HepG2 (cell line): ENCODE data around the gene MAP1LC3A. TPM values are rescaled to one million over a fixed set of nuclear protein-coding genes. Genes with fewer than 3 reads are reported as not detected.

Experiments
- CHCHD3 ChIP-seq: sonication (generic); formaldehyde crosslinking; IDR thresholded peaks from 2 replicates; pipeline ENCODE4 v1.8.0; 2022; ENCODE audit warnings: mild to moderate bottlenecking, missing genetic modification reagents, moderate library complexity
- EHMT2 ChIP-seq: fragments of 200-600 bp; sonication (generic); IDR thresholded peaks from 2 replicates; pipeline ENCODE4 v1.7.0; 2017; ENCODE audit warnings: antibody characterized with exemption, low read depth, low read length, borderline replicate concordance
- FOXJ3 ChIP-seq: sonication (generic); formaldehyde crosslinking; IDR thresholded peaks from 2 replicates; pipeline ENCODE4 v1.4.0; 2020; ENCODE audit warnings: missing genetic modification reagents, mild to moderate bottlenecking, borderline replicate concordance
- MED13 ChIP-seq: sonication (generic); formaldehyde crosslinking; IDR thresholded peaks from 2 replicates; pipeline ENCODE4 v1.5.0; 2020; ENCODE audit warnings: missing genetic modification reagents
- MYC ChIP-seq: sonication (generic); formaldehyde crosslinking; IDR thresholded peaks from 2 replicates; pipeline ENCODE4 v1.9.0; 2021; ENCODE audit warnings: missing genetic modification reagents, borderline replicate concordance
- PCBP2 ChIP-seq: fragments of 200-400 bp; formaldehyde crosslinking; optimal IDR thresholded peaks from 2 replicates; pipeline ENCODE3; 2018; ENCODE audit warnings: low read length, low read depth; ENCODE audit not compliant: poor library complexity, severe bottlenecking
- RBM39 ChIP-seq: fragments of 200-400 bp; formaldehyde crosslinking; IDR thresholded peaks from one replicate; pipeline ENCODE4 v1.6.1; 2018; ENCODE audit warnings: antibody characterized with exemption, mild to moderate bottlenecking, low read depth, low read length; ENCODE audit not compliant: poor library complexity, severe bottlenecking
- SMAD1 ChIP-seq: sonication (generic); formaldehyde crosslinking; IDR thresholded peaks from 2 replicates; pipeline ENCODE4 v1.4.0; 2020; ENCODE audit warnings: missing genetic modification reagents, low read depth, mild to moderate bottlenecking, borderline replicate concordance
- SMARCC2 ChIP-seq: fragments of 450-650 bp; IDR thresholded peaks from 2 replicates; pipeline ENCODE4 v1.6.1; 2017; ENCODE audit warnings: antibody characterized with exemption, mild to moderate bottlenecking
- TP53 ChIP-seq: sonication (generic); formaldehyde crosslinking; conservative IDR thresholded peaks from 2 replicates; pipeline ENCODE4 v1.4.0; 2020; ENCODE audit warnings: missing genetic modification reagents
- ZNF10 ChIP-seq: sonication (generic); formaldehyde crosslinking; IDR thresholded peaks from 2 replicates; pipeline ENCODE4 v1.4.0; 2020; ENCODE audit warnings: mild to moderate bottlenecking, low read depth, missing genetic modification reagents, borderline replicate concordance
- ZNF33A ChIP-seq: sonication (generic); formaldehyde crosslinking; IDR thresholded peaks from 2 replicates; pipeline ENCODE4 v1.5.1; 2020; ENCODE audit warnings: missing genetic modification reagents, mild to moderate bottlenecking, moderate library complexity, borderline replicate concordance
- ZNF343 ChIP-seq: sonication (generic); formaldehyde crosslinking; IDR thresholded peaks from 2 replicates; pipeline ENCODE4 v1.4.0; 2020; ENCODE audit warnings: mild to moderate bottlenecking, missing genetic modification reagents
- ZNF713 ChIP-seq: sonication (generic); formaldehyde crosslinking; IDR thresholded peaks from 2 replicates; pipeline ENCODE4 v1.4.0; 2020; ENCODE audit warnings: mild to moderate bottlenecking, missing genetic modification reagents
- ZSCAN21 ChIP-seq: sonication (generic); formaldehyde crosslinking; IDR thresholded peaks from 2 replicates; pipeline ENCODE4 v1.8.0; 2022; ENCODE audit warnings: mild to moderate bottlenecking, missing genetic modification reagents, moderate library complexity, borderline replicate concordance
- polyA plus RNA-seq, 8 experiments: library from polyadenylated mRNA; depleted of rRNA in 3 of 8; stranded (reverse) in 7 of 8; unstranded in 1 of 8; fragments of >200 nt; fragmentation: Illumina TruSeq in 4 of 8; extraction: Trizol in 4 of 8; gene quantifications; 2 replicates each; pipeline versions ENCODE4 v1.2.1 to v1.2.3, GENCODE V29; 2011 to 2016; ENCODE audit warnings: low read depth in 4 of 8, missing spikeins in 1 of 8, mixed read lengths in 1 of 8; ENCODE audit not compliant: insufficient read depth in 1 of 8
- total RNA-seq, 5 experiments: library from RNA; depleted of rRNA; stranded (reverse); fragments of >200 nt; fragmentation: Illumina TruSeq; extraction: Trizol; gene quantifications; 2 replicates each; pipeline ENCODE4 v1.2.3, GENCODE V29; 2016; ENCODE audit warnings: low read depth in 1 of 5
- TF ChIP-seq, protein P1 (sequence below): sonication (generic); formaldehyde crosslinking; IDR thresholded peaks from 2 replicates; pipeline ENCODE4 v1.4.0; 2020; ENCODE audit warnings: missing genetic modification reagents
- TF ChIP-seq, protein P2 (sequence below): sonication (generic); formaldehyde crosslinking; IDR thresholded peaks from 2 replicates; pipeline ENCODE4 v1.4.0; 2020; ENCODE audit warnings: missing genetic modification reagents
- TF ChIP-seq, protein P3 (sequence below): sonication (generic); formaldehyde crosslinking; IDR thresholded peaks from 2 replicates; pipeline ENCODE4 v1.8.1; 2022; ENCODE audit warnings: low read depth, mild to moderate bottlenecking, missing genetic modification reagents
- TF ChIP-seq, protein P4 (sequence below): sonication (generic); formaldehyde crosslinking; IDR thresholded peaks from 2 replicates; pipeline ENCODE4 v1.4.0; 2020; ENCODE audit warnings: mild to moderate bottlenecking, missing genetic modification reagents

Gene MAP1LC3A
- total and polyA plus RNA-seq, 2 of the 13 experiments (the other 11 are each of a cell fraction or from before 2014, with no cell fraction given) = not detected

DNA sequence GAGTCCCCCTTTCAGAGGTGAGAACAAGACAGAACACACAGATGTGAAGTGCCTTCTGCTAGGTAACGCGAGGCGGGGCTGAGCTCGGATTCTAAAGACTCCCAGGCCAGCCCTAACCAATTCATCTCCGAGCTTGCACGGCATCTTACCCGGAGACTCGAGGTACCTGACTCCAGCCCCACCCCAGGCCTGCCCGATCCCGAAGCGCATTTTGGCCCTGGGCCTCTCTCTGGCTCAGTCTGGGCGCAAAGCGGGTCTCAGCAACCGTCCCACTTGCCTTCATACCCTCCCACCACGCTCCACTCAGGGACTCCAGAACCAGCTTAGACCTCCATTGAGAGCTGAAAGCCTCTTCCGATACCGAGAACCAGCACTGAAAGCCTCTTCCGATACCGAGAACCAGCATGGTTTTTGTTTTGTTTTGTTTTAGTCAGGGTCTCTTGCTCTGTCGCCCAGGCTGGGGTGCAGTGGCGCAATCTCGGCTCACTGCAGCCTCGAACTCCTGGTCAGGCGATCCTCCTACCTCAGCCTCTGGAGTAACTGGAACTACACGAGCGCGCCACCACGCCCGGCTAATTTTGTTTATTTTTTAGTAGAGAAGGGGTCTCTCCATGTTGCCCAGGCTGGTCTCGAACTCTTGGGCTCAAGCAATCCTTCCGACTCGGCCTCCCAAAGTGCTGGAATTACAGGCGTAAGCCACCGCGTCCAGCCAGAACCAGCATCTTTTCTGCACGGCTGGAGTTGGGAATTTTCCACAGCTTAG, 42.9 kb upstream of the MAP1LC3A start (continued):
- TF ChIP-seq MED13 = peak; percentile 42; the same call in 1 of the 2 replicates
- TF ChIP-seq, protein P1, sequence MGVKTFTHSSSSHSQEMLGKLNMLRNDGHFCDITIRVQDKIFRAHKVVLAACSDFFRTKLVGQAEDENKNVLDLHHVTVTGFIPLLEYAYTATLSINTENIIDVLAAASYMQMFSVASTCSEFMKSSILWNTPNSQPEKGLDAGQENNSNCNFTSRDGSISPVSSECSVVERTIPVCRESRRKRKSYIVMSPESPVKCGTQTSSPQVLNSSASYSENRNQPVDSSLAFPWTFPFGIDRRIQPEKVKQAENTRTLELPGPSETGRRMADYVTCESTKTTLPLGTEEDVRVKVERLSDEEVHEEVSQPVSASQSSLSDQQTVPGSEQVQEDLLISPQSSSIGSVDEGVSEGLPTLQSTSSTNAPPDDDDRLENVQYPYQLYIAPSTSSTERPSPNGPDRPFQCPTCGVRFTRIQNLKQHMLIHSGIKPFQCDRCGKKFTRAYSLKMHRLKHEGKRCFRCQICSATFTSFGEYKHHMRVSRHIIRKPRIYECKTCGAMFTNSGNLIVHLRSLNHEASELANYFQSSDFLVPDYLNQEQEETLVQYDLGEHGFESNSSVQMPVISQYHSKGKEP (CRISPR knock-in tag) = no peak; the same call in 1 of the 2 replicates
- no peak for TF ChIP-seq ZSCAN21
- no peak for TF ChIP-seq EHMT2
- TF ChIP-seq SMARCC2 = no peak
- TF ChIP-seq, protein P2, sequence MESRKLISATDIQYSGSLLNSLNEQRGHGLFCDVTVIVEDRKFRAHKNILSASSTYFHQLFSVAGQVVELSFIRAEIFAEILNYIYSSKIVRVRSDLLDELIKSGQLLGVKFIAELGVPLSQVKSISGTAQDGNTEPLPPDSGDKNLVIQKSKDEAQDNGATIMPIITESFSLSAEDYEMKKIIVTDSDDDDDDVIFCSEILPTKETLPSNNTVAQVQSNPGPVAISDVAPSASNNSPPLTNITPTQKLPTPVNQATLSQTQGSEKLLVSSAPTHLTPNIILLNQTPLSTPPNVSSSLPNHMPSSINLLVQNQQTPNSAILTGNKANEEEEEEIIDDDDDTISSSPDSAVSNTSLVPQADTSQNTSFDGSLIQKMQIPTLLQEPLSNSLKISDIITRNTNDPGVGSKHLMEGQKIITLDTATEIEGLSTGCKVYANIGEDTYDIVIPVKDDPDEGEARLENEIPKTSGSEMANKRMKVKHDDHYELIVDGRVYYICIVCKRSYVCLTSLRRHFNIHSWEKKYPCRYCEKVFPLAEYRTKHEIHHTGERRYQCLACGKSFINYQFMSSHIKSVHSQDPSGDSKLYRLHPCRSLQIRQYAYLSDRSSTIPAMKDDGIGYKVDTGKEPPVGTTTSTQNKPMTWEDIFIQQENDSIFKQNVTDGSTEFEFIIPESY = no peak
- TF ChIP-seq MYC (CRISPR knock-in tag) = peak; percentile 34
- TF ChIP-seq TP53 = 0 out of 2 replicates have a peak, but pooled peaks have one; percentile 17
- TF ChIP-seq, protein P3, sequence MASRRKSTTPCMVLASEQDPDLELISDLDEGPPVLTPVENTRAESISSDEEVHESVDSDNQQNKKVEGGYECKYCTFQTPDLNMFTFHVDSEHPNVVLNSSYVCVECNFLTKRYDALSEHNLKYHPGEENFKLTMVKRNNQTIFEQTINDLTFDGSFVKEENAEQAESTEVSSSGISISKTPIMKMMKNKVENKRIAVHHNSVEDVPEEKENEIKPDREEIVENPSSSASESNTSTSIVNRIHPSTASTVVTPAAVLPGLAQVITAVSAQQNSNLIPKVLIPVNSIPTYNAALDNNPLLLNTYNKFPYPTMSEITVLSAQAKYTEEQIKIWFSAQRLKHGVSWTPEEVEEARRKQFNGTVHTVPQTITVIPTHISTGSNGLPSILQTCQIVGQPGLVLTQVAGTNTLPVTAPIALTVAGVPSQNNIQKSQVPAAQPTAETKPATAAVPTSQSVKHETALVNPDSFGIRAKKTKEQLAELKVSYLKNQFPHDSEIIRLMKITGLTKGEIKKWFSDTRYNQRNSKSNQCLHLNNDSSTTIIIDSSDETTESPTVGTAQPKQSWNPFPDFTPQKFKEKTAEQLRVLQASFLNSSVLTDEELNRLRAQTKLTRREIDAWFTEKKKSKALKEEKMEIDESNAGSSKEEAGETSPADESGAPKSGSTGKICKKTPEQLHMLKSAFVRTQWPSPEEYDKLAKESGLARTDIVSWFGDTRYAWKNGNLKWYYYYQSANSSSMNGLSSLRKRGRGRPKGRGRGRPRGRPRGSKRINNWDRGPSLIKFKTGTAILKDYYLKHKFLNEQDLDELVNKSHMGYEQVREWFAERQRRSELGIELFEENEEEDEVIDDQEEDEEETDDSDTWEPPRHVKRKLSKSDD (CRISPR knock-in tag) = no peak
- TF ChIP-seq CHCHD3 (CRISPR knock-in tag) = peak; percentile 70; the same call in 1 of the 2 replicates
- no peak for TF ChIP-seq ZNF10 (CRISPR knock-in tag)
- no peak for TF ChIP-seq ZNF33A (CRISPR knock-in tag)
- no peak for TF ChIP-seq PCBP2
- TF ChIP-seq RBM39 = peak; percentile 77
- TF ChIP-seq FOXJ3 (CRISPR knock-in tag) = peak; percentile 40; the same call in 1 of the 2 replicates
- TF ChIP-seq, protein P4, sequence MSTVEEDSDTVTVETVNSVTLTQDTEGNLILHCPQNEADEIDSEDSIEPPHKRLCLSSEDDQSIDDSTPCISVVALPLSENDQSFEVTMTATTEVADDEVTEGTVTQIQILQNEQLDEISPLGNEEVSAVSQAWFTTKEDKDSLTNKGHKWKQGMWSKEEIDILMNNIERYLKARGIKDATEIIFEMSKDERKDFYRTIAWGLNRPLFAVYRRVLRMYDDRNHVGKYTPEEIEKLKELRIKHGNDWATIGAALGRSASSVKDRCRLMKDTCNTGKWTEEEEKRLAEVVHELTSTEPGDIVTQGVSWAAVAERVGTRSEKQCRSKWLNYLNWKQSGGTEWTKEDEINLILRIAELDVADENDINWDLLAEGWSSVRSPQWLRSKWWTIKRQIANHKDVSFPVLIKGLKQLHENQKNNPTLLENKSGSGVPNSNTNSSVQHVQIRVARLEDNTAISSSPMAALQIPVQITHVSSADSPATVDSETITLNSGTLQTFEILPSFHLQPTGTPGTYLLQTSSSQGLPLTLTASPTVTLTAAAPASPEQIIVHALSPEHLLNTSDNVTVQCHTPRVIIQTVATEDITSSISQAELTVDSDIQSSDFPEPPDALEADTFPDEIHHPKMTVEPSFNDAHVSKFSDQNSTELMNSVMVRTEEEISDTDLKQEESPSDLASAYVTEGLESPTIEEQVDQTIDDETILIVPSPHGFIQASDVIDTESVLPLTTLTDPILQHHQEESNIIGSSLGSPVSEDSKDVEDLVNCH (CRISPR knock-in tag) = no peak; the same call in 1 of the 2 replicates
- peak; percentile 65; the same call in 1 of the 2 replicates for TF ChIP-seq ZNF713 (CRISPR knock-in tag)
- TF ChIP-seq ZNF343 (CRISPR knock-in tag) = peak; percentile 90
- TF ChIP-seq SMAD1 = peak; percentile 49
